Breast epithelium (tissue), 3 donors: Measurements from ENCODE around the gene CEPT1.

Experiments
- CTCF ChIP-seq, 3 donors: fragments of 450-650 bp; IDR thresholded peaks; one replicate each; pipeline ENCODE4 v1.5.1; 2016 to 2017; ENCODE audit warnings: antibody characterized with exemption in 3 of 3, mild to moderate bottlenecking in 3 of 3, moderate library complexity in 3 of 3
- POLR2AphosphoS5 ChIP-seq, 3 donors: sonication (generic); formaldehyde crosslinking; IDR thresholded peaks; one replicate each; pipeline ENCODE4 v1.6.1; 2017; ENCODE audit warnings: antibody characterized with exemption in 3 of 3

GRCh38 chr1:111220302-111220890 is 80.4 kb downstream of the CEPT1 start:
- TF ChIP-seq CTCF (IDR thresholded peaks at IDR 0.05) (no peak), POLR2AphosphoS5 (IDR thresholded peaks at IDR 0.05) (no peak)
